Stimulated activated CD8-positive, alpha-beta memory T cell treated with anti-CD3 and anti-CD28 coated beads, Interleukin-2, amount 100 ng/mL, for 1 hour (primary cell): ENCODE data around the gene IRS1.

Experiments
- DNase-seq, 2 donors: peaks; one replicate each; pipeline ENCODE4 v3.0.0-alpha.2; 2020; ENCODE audit warnings: low read depth in 2 of 2

Gene IRS1

DNA sequence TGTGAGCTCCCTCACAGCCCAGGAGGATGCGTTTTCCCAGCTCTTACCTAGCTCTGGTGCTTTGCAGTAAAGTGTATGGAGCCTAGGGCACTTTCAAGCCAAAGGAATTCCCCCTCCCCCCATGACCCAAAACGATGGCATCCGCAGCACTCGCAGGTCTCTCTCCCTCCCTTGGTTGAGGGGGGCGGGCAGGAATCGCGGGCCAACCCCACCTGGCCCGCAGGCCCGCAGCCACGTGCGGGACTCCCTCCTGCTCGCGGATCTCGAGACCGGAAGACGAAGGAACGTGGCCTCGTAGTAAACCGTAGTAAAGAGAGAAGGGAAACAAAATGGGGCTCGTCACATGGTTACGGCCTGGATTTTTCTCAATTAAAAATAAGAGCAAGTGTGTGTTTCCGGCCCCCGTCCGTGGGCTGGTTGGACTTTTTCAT, 8.5 kb downstream of the IRS1 start:
- DNase-seq: no peak

DNA sequence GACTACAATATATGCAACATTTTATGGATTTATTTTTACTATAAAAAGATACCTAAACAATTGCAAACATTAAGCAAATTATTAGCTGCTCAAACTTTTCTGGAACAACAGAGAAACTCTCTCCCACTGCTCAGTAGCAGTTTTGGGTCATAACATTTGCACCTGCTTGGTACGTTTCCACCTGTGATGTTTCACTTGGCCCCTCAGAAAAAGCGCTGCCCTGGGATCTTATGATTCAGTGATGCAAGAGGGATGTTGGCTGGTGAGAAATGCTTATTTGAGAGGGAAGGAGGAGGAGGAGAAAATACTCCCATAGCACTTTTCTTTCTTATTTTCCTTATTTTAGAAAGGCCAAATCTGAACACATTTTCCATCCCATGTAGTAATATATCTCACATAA, 9.2 kb downstream of the IRS1 start:
- no peak for DNase-seq

DNA sequence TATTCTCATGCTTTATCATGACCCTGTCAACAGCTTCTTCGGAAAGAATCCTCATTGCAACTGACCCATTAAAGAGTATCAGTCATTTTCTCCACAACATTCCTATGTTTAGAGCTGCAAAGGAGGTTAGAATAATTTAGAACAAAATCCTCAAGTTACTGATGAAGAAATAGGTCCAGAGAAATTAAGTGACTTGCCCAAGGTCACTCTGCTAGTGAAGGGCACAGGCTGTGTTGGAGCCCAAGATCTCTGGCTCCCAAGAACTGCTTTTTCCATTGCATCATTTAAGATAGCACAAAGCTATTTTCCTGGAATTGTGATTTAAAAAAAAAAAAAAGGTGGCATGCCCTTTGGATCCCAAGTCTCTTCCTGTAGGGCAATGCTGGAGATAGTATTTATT, 9.6 kb downstream of the IRS1 start:
- no peak for DNase-seq

GRCh38 chr2:226788881-226789490, 10.6 kb downstream of the IRS1 start:
- DNase-seq: no peak

DNA sequence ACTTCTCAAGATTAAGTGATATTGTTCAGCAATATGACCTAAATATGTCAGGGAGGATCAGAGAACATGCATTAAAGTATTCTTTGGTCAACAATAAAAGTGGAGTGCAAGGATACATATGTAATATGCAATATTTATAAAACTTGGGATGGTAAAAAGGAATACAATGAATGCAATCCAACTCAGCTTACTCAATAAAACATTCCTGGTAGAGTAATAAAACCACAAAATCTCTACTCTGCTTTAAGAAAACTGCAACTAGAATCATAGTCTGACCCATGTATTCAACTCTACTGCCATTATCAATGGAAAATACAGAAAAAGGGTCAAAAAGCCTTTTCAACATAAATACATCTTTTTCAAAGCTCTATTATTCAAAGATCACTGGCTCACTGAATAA, 11.6 kb downstream of the IRS1 start:
- DNase-seq: no peak

- DNase-seq: no peak
Observed at GRCh38 chr2:226783885-226784284, 15.7 kb downstream of the IRS1 start.

- no peak for DNase-seq
Observed at GRCh38 chr2:226782092-226782713, 17.4 kb downstream of the IRS1 start.

GRCh38 chr2:226780431-226780830, 19.2 kb downstream of the IRS1 start:
- no peak for DNase-seq

DNA sequence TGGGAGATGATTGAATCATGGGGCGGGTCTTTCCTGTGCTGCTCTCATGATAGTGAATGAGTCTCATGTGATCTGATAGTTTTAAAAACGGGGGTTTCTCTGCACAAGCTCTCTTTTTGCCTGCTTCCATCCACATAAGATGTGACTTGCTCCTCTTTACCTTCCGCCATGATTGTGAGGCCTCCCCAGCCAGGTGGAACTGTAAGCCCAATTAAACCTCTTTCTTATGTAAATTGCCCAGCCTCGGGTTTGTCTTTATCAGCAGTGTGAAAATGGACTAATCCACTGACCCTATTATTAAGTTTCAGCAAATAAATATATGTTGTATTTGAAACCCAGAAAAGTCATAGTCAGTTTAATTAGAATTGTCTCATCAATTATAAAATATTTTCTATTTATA, 22.0 kb downstream of the IRS1 start:
- DNase-seq: no peak

GRCh38 chr2:226776104-226776503, 23.5 kb downstream of the IRS1 start:
- no peak for DNase-seq

- DNase-seq: no peak
Observed at GRCh38 chr2:226775032-226775509, 24.5 kb downstream of the IRS1 start.

GRCh38 chr2:226773291-226773690, 26.3 kb downstream of the IRS1 start:
- no peak for DNase-seq

GRCh38 chr2:226772389-226773179, 27.0 kb downstream of the IRS1 start:
- no peak for DNase-seq

DNA sequence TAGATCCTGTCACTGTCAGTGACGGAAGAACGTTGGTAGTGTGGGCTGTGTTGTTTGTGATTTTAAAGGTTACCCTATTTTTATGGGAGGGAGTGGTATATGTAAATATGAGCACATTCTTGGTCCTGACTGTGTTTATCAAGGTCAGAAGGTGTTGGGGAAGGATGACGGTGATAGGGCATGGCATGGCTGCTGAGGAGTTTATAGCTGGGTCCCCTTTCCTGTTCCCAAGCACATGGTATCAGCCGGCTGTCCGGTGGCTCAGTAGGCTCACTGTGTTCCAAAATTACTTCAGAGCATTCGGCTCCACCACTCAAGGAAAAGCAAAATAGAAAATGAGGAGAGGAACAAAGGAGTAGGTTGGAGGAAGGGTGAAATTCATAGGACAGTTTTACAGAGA, 28.6 kb downstream of the IRS1 start:
- DNase-seq: no peak

DNA sequence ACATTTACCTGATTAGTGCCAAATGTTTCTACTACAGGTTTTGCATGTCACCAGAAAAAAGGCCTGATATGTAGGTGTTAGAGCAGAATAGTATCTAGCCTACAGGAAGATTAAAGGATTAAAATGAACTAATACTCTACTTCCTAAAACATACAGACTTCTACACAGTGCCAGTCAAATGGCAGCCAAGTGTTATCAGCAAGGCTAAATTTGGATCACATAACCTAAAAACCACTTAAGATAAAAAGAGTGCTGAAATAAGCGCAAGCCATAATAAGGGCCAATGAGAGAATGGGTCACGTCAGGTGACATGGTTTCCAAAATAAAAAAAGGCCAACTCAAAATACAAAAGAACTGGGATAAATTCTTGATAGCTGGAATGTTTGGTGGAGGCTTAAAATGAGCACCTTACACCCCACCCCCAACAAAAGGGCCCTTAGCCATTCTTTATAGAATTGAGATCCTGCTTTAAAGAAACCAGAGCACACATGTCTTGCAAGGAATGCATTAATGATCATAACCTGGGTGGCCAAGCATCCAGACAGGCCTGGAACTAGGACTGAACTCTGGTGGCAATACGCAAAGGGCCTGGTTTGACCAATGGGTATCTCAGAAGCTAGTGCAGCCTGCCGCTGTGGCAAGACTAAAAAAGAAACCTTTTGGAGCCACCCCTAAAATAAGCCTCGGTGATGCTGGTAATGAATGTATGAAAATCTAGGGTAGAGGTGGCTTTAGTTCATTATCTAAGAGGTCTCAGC, 32.4 kb downstream of the IRS1 start:
- no peak for DNase-seq

DNA sequence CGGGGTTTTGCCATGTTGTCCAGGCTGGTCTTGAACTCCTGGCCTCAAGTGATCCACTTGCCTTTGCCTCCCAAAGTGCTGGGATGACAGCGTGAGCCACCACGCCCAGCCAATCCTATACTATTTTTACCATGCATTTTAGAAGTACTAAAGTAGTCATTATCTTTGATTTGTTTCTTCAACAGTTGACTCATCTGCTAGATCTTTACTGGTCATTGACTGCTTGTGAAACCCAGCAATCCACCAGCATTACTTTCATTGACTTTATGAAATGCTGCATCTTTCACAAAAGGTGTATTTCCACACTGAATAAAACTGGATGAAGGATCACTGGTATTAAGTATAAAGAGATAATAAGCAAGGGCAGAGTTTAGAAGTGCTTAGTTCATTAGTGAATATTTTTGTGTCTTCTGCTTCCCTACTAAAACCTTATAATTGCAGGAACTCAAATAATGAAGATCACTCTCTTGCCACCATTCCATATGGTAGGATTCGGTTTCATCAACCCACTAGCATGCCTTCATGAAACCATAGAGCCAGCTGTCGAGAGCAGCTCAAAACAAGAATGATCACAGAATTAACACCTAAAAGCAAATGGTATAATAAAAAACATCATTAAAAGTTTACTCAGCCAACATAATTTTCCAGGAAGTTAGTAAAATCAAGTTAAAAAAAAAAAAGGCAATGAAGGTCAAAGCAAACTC, 33.1 kb downstream of the IRS1 start:
- DNase-seq: no peak

- no peak for DNase-seq
Observed at GRCh38 chr2:226763320-226763719, 36.3 kb downstream of the IRS1 start.

- no peak for DNase-seq
Observed at GRCh38 chr2:226761195-226761583, 38.4 kb downstream of the IRS1 start.

DNA sequence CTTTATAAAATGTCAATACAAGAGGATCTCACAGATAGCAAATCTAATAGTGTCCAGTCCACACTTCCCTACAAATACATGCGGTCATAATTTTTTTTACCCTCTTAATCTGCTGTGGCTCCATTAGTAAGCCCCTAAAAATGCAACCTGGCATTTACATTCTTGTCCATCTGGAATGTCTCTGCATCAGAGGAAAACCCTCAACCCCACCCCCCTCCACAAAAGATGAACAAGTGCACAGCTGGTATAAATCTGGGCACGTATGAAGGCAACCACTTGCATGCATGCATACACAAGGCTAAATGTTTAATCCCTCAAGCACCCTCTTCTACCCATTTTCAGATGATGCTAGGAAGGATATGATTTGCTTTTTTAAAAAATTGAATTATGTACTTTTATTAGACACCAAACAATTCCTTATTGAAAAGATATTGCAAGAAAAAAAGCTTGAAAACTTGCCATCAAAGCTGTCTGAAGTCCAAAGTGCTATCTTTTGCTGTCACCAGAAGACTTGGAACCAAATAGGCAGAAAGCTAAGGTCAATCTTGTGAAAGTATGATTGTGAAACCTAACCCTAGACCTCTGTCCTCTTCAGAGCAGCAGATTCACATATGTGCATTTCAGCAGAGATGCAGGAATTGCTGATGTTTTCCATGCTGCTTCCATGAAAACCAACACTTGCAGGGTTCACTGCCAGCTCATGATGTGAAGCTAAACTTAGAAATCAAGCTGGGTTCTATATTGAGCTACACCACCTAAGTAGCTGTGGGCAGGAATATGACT, 39.0 kb downstream of the IRS1 start:
- DNase-seq: no peak

DNA sequence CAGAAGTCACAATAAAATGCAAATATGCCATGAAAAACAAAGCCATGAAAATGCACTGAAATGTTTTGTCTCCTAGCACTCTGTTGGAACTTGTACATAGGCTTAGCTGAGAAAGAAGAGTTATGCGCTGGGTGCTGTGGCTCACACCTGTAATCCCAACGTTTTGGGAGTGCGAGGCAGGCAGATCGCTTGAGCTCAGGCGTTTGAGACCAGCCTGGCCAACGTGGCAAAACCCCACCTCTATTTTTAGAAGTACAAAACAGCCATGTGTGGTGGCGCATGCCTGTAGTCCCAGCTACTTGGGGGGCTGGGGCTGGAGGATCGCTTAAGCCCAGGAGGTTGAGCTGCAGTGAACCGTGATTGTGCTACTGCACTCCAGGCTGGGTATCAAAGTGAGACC, 39.9 kb downstream of the IRS1 start:
- DNase-seq: no peak
